Endodermal cell (in vitro differentiated cells): ENCODE measurements around the gene CD82. TPM values are rescaled to one million over a fixed set of nuclear protein-coding genes. Genes with fewer than 3 reads are reported as not detected.

Source experiments
- DNase-seq: peaks from one replicate; pipeline ENCODE4 v3.0.0-alpha.2; 2017
- H3K27ac ChIP-seq: 2 replicates; pipeline ENCODE4 v1.5.1; 2013; ENCODE audit warnings: mild to moderate bottlenecking, low read depth, low read length, moderate library complexity
- H3K27me3 ChIP-seq: 2 replicates; pipeline ENCODE4 v1.6.1; 2013; ENCODE audit warnings: mild to moderate bottlenecking, low read length, moderate library complexity; ENCODE audit not compliant: insufficient read depth, control insufficient read depth, poor library complexity, severe bottlenecking
- H3K36me3 ChIP-seq: 2 replicates; pipeline ENCODE4 v1.7.0; 2013; ENCODE audit warnings: mild to moderate bottlenecking, low read length, moderate library complexity; ENCODE audit not compliant: control insufficient read depth, insufficient read depth
- H3K4me1 ChIP-seq: one replicate; pipeline ENCODE4 v1.7.0; 2013; ENCODE audit warnings: low read length; ENCODE audit not compliant: control insufficient read depth, insufficient read depth
- H3K4me3 ChIP-seq: 2 replicates; pipeline ENCODE4 v1.5.1; 2013; ENCODE audit warnings: mild to moderate bottlenecking, low read length, moderate library complexity
- H3K9ac ChIP-seq: 2 replicates; pipeline ENCODE4 v1.6.1; 2013; ENCODE audit warnings: mild to moderate bottlenecking, low read length, moderate library complexity; ENCODE audit not compliant: poor library complexity, severe bottlenecking; ENCODE audit errors: extremely low read depth
- H3K9me3 ChIP-seq: 2 replicates; pipeline ENCODE4 v1.6.1; 2013; ENCODE audit warnings: mild to moderate bottlenecking, low read length, moderate library complexity; ENCODE audit not compliant: control insufficient read depth
- H3K27ac Mint-ChIP-seq: 2 replicates; pipeline ENCODE4 v1.8.0; 2020; ENCODE audit warnings: mixed read lengths
- H3K27me3 Mint-ChIP-seq: 2 replicates; pipeline ENCODE4 v1.8.0; 2021; ENCODE audit warnings: mild to moderate bottlenecking, mixed read lengths; ENCODE audit not compliant: insufficient read depth
- H3K36me3 Mint-ChIP-seq: 2 replicates; pipeline ENCODE4 v1.8.0; 2020; ENCODE audit warnings: low read depth, mixed read lengths
- H3K4me1 Mint-ChIP-seq: 2 replicates; pipeline ENCODE4 v1.8.0; 2020; ENCODE audit warnings: mixed read lengths
- H3K4me3 Mint-ChIP-seq: 2 replicates; pipeline ENCODE4 v1.8.0; 2020; ENCODE audit warnings: mild to moderate bottlenecking, moderate library complexity, mixed read lengths
- H3K9me3 Mint-ChIP-seq: 2 replicates; pipeline ENCODE4 v1.8.0; 2020; ENCODE audit warnings: mild to moderate bottlenecking, mixed read lengths
- WGBS, 2 experiments: methylation state at CpG; one replicate each; pipeline versions ENCODE4 v1.1.5 to v1.1.7; 2013; ENCODE audit warnings: missing lambda C conversion rate in 2 of 2, mixed read lengths in 1 of 2; ENCODE audit not compliant: insufficient coverage in 1 of 2, insufficient read length in 1 of 2; 5-methylcytosine and 5-hydroxymethylcytosine counted together
- total RNA-seq, 2 donors: library from RNA; stranded (reverse); fragmentation: NEBNext Ultra II Directional in 1 of 2; extraction: Animal tissue kit (Norgen Biotek cat#: 25700) in 1 of 2; gene quantifications; 2 replicates in 1 of 2; 3 replicates in 1 of 2; pipeline ENCODE4 v1.2.1, GENCODE V29; 2021
- TF ChIP-seq, protein P1 (sequence below): fragments of 200-600 bp; sonication (generic); conservative IDR thresholded peaks from 2 replicates; pipeline ENCODE4 v1.5.0; 2021; ENCODE audit warnings: antibody characterized with exemption, mild to moderate bottlenecking

The CD82 gene
- total RNA-seq, 2 donors from 2014 or later: 1.7 to 3.0 TPM

DNA sequence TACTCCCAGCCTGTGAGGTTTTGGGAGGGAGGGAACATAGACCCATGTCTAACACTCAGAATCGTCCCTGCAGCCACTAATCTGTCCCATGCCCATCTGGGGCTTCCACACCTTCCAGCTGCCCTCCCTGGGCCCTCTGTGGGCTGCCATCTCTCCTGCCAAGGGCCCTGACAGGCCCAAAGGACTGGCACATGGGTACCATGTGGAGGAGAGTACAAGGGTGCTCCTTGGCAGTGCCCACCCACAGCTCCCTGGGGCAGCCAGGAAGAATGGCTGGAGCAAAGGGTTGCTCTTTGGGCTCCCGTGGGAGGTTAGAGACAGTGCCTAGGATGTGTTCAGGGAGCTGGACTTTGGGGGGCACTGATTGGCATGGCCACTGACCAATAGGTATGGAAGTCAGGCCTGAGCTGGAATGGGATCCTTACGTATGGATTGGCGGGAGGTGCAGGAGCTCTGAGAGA lies 56.8 kb downstream of the CD82 start:
- Mint-ChIP-seq H3K36me3 (no peaks in the 10 kb centered on the region), H3K4me3 (no peak overlapping the region), H3K9me3 (peaks cover 2% of the 10 kb centered on the region), H3K27ac (no peak overlapping the region), H3K27me3 (peaks cover 21% of the 10 kb centered on the region), H3K4me1 (no peaks in the 10 kb centered on the region)
- H3K9ac ChIP-seq: no peak overlapping the region
- no peak overlapping the region for H3K27ac ChIP-seq
- no peaks in the 10 kb centered on the region for H3K9me3 ChIP-seq
- TF ChIP-seq, protein P1, sequence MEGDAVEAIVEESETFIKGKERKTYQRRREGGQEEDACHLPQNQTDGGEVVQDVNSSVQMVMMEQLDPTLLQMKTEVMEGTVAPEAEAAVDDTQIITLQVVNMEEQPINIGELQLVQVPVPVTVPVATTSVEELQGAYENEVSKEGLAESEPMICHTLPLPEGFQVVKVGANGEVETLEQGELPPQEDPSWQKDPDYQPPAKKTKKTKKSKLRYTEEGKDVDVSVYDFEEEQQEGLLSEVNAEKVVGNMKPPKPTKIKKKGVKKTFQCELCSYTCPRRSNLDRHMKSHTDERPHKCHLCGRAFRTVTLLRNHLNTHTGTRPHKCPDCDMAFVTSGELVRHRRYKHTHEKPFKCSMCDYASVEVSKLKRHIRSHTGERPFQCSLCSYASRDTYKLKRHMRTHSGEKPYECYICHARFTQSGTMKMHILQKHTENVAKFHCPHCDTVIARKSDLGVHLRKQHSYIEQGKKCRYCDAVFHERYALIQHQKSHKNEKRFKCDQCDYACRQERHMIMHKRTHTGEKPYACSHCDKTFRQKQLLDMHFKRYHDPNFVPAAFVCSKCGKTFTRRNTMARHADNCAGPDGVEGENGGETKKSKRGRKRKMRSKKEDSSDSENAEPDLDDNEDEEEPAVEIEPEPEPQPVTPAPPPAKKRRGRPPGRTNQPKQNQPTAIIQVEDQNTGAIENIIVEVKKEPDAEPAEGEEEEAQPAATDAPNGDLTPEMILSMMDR: no peak
- H3K4me1 ChIP-seq: no peaks in the 10 kb centered on the region
- WGBS, 2 experiments: 90% methylated on average over 2 to 3 of the region's 4 CpGs
- H3K36me3 ChIP-seq: no peaks in the 10 kb centered on the region
- DNase-seq: peak; percentile 45
- H3K4me3 ChIP-seq: no peak overlapping the region
- H3K27me3 ChIP-seq: peaks cover 11% of the 10 kb centered on the region

DNA sequence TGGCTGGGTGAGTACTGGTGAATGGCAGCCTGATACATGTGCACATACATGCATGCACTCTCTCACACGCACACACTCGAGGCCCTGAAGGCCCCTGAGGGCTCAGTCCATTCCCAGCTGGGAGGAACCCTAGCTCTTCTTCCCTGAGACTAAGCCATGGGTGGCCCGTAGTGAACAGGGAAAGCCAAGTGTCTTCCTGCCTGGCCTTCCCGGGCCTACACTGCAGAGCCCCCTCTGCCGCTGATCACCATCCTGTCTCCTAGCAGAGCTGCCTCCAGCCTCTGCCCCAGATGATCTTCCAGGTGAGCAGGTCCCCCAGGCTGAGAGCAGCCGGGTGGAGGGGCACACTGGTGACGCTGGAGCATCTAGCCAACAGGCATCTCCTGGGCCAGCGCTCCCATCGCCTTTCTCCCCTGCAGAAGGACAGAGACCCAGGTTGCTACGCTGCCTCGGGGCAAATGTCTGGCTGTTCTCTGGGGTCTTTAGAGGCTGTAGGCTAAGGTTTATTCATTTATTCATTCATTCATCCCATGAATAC lies 57.3 kb downstream of the CD82 start:
- H3K27me3 Mint-ChIP-seq: peaks cover 21% of the 10 kb centered on the region
- no peak overlapping the region for H3K4me3 Mint-ChIP-seq
- no peaks in the 10 kb centered on the region for H3K36me3 Mint-ChIP-seq
- Histone ChIP-seq H3K4me1 (no peaks in the 10 kb centered on the region), H3K36me3 (no peaks in the 10 kb centered on the region), H3K4me3 (no peak overlapping the region), H3K27me3 (peaks cover 11% of the 10 kb centered on the region), H3K27ac (no peak overlapping the region), H3K9ac (no peak overlapping the region), H3K9me3 (no peaks in the 10 kb centered on the region)
- no peak overlapping the region for H3K27ac Mint-ChIP-seq
- peak; percentile 38 for DNase-seq
- peaks cover 2% of the 10 kb centered on the region for H3K9me3 Mint-ChIP-seq
- TF ChIP-seq, protein P1: no peak
- no peaks in the 10 kb centered on the region for H3K4me1 Mint-ChIP-seq
- 89 to 100% methylated on average over 3 to 11 of the region's 11 CpGs for WGBS, 2 experiments

DNA sequence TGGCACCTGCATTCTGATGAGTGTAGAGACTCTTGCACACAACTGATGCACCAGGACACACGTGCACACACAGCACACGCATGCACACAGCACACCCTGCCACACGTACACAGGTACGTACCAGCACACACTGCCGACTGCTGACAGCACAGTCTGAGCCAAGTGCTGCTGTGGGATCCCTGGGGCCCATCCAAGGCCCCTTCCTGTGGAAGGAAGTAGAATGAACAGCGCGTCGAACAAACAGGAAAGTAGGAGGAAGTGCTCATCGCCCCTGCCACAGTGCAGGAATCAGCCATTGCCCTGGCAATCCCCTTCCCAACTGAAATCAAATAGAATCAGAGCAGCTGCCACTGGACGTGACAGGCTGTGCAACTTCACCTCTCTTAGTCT lies 57.9 kb downstream of the CD82 start:
- Histone ChIP-seq H3K4me1 (no peaks in the 10 kb centered on the region), H3K27ac (no peak overlapping the region), H3K36me3 (no peaks in the 10 kb centered on the region), H3K4me3 (no peak overlapping the region), H3K9me3 (no peaks in the 10 kb centered on the region), H3K9ac (no peak overlapping the region), H3K27me3 (peaks cover 11% of the 10 kb centered on the region)
- TF ChIP-seq, protein P1: no peak
- peaks cover 21% of the 10 kb centered on the region for H3K27me3 Mint-ChIP-seq
- H3K9me3 Mint-ChIP-seq: peaks cover 2% of the 10 kb centered on the region
- WGBS, 2 experiments: 86 to 89% methylated on average over 2 to 10 of the region's 10 CpGs
- H3K27ac Mint-ChIP-seq: no peak overlapping the region
- no peak overlapping the region for H3K4me3 Mint-ChIP-seq
- peak; percentile 32 for DNase-seq
- no peaks in the 10 kb centered on the region for H3K36me3 Mint-ChIP-seq
- H3K4me1 Mint-ChIP-seq: no peaks in the 10 kb centered on the region
